OCI-LY1 (cell line): ENCODE data around the gene EEFSEC.

Experiments
- H2AFZ ChIP-seq: fragments of 200-600 bp; sonication (generic), shearing (Covaris generic); 2 replicates; pipeline ENCODE4 v1.6.0; 2014; ENCODE audit warnings: antibody characterized with exemption, mild to moderate bottlenecking, low read length
- H3F3A ChIP-seq: fragments of 200-600 bp; sonication (generic), shearing (Covaris generic); 2 replicates; pipeline ENCODE4 v1.6.0; 2014; ENCODE audit warnings: mild to moderate bottlenecking, antibody characterized with exemption, low read length, moderate library complexity; ENCODE audit not compliant: insufficient read depth
- H3K27ac ChIP-seq: fragments of 200-600 bp; sonication (generic); 2 replicates; pipeline ENCODE4 v1.5.1; 2014; ENCODE audit warnings: low read length, mixed run types, mild to moderate bottlenecking, low read depth; ENCODE audit not compliant: poor library complexity, severe bottlenecking
- H3K27me3 ChIP-seq: fragments of 200-600 bp; sonication (generic); 2 replicates; pipeline ENCODE4 v1.6.0; 2014; ENCODE audit warnings: antibody characterized with exemption, mild to moderate bottlenecking, low read length, moderate library complexity; ENCODE audit not compliant: insufficient read depth
- H3K36me3 ChIP-seq: fragments of 200-600 bp; sonication (generic); 2 replicates; pipeline ENCODE4 v1.6.1; 2014; ENCODE audit warnings: mild to moderate bottlenecking, antibody characterized with exemption, low read length, moderate library complexity, mixed read lengths; ENCODE audit not compliant: insufficient read depth
- H3K4me1 ChIP-seq: fragments of 200-600 bp; sonication (generic); 2 replicates; pipeline ENCODE4 v1.5.1; 2014; ENCODE audit warnings: mild to moderate bottlenecking, low read length, moderate library complexity; ENCODE audit not compliant: insufficient read depth, severe bottlenecking
- H3K4me2 ChIP-seq: fragments of 200-600 bp; sonication (generic), shearing (Covaris generic); 2 replicates; pipeline ENCODE4 v1.6.1; 2014; ENCODE audit warnings: low read length
- H3K4me3 ChIP-seq: fragments of 200-600 bp; sonication (generic); 2 replicates; pipeline ENCODE4 v1.5.1; 2014; ENCODE audit warnings: low read length, low read depth, mild to moderate bottlenecking, mixed read lengths; ENCODE audit not compliant: poor library complexity, severe bottlenecking
- H3K79me2 ChIP-seq: fragments of 200-600 bp; shearing (Covaris generic); 2 replicates; pipeline ENCODE4 v1.6.1; 2016; ENCODE audit warnings: mixed run types, low read length, mixed read lengths; ENCODE audit not compliant: insufficient read depth
- H3K9ac ChIP-seq: fragments of 200-600 bp; sonication (generic), shearing (Covaris generic); 2 replicates; pipeline ENCODE4 v1.6.1; 2014; ENCODE audit warnings: mild to moderate bottlenecking, low read length, mixed read lengths
- H3K9me2 ChIP-seq: fragments of 200-600 bp; sonication (generic), shearing (Covaris generic); 2 replicates; pipeline ENCODE4 v1.6.1; 2014; ENCODE audit warnings: low read depth, mild to moderate bottlenecking, low read length, mixed read lengths
- H3K9me3 ChIP-seq: fragments of 200-600 bp; shearing (Covaris generic); 2 replicates; pipeline ENCODE4 v1.6.1; 2014; ENCODE audit warnings: low read length, mixed read lengths
- H4K20me1 ChIP-seq: fragments of 200-600 bp; sonication (generic), shearing (Covaris generic); 2 replicates; pipeline ENCODE4 v1.6.0; 2016; ENCODE audit warnings: mild to moderate bottlenecking, low read length; ENCODE audit not compliant: insufficient read depth
- CTCF ChIP-seq: fragments of 200-600 bp; sonication (generic), shearing (Covaris generic); IDR thresholded peaks from 2 replicates; pipeline ENCODE4 v1.5.1; 2017; ENCODE audit warnings: mild to moderate bottlenecking, antibody characterized with exemption, low read length, moderate library complexity, mixed read lengths
- EZH2 ChIP-seq: fragments of 200-600 bp; sonication (generic), shearing (Covaris generic); IDR thresholded peaks from 2 replicates; pipeline ENCODE4 v1.8.0; 2017; ENCODE audit warnings: borderline replicate concordance, mixed run types, mild to moderate bottlenecking, antibody characterized with exemption, low read length, moderate library complexity, mixed read lengths

Gene EEFSEC

GRCh38 chr3:128405554-128406277, 252.4 kb downstream of the EEFSEC start:
- Histone ChIP-seq H3K27ac (no peak overlapping the region), H4K20me1 (no peaks in the 10 kb centered on the region), H3K79me2 (no peaks in the 10 kb centered on the region), H3K4me3 (no peak overlapping the region), H3F3A (no peaks in the 10 kb centered on the region), H3K36me3 (no peaks in the 10 kb centered on the region), H3K9ac (no peak overlapping the region), H3K4me2 (no peak overlapping the region), H3K9me3 (no peaks in the 10 kb centered on the region), H3K9me2 (no peaks in the 10 kb centered on the region), H3K27me3 (no peaks in the 10 kb centered on the region), H3K4me1 (no peaks in the 10 kb centered on the region), H2AFZ (no peak overlapping the region)
- no peak for TF ChIP-seq CTCF
- TF ChIP-seq EZH2 = no peak

- no peak for TF ChIP-seq EZH2
- no peak for TF ChIP-seq CTCF
- H3K36me3 ChIP-seq = no peaks in the 10 kb centered on the region
- H4K20me1 ChIP-seq = no peaks in the 10 kb centered on the region
- no peaks in the 10 kb centered on the region for H3K79me2 ChIP-seq
- no peaks in the 10 kb centered on the region for H3K9me2 ChIP-seq
- H3K4me3 ChIP-seq = no peak overlapping the region
- H2AFZ ChIP-seq = no peak overlapping the region
- H3K27ac ChIP-seq = no peak overlapping the region
- H3K4me2 ChIP-seq = no peak overlapping the region
- no peak overlapping the region for H3K9ac ChIP-seq
- H3F3A ChIP-seq = no peaks in the 10 kb centered on the region
- no peaks in the 10 kb centered on the region for H3K27me3 ChIP-seq
- no peaks in the 10 kb centered on the region for H3K9me3 ChIP-seq
- H3K4me1 ChIP-seq = no peaks in the 10 kb centered on the region
Measured at GRCh38 chr3:128407247-128407646, 254.0 kb downstream of the EEFSEC start.

- no peaks in the 10 kb centered on the region for H3K9me2 ChIP-seq
- H4K20me1 ChIP-seq = no peaks in the 10 kb centered on the region
- H2AFZ ChIP-seq = no peak overlapping the region
- no peak overlapping the region for H3K4me2 ChIP-seq
- H3K79me2 ChIP-seq = no peaks in the 10 kb centered on the region
- H3K27ac ChIP-seq = no peak overlapping the region
- H3K9me3 ChIP-seq = no peaks in the 10 kb centered on the region
- no peaks in the 10 kb centered on the region for H3K36me3 ChIP-seq
- H3K4me1 ChIP-seq = no peaks in the 10 kb centered on the region
- no peaks in the 10 kb centered on the region for H3F3A ChIP-seq
- H3K27me3 ChIP-seq = no peaks in the 10 kb centered on the region
- TF ChIP-seq EZH2 = no peak
- TF ChIP-seq CTCF = no peak
- no peak overlapping the region for H3K9ac ChIP-seq
- H3K4me3 ChIP-seq = no peak overlapping the region
Measured at GRCh38 chr3:128408012-128408692, 254.9 kb downstream of the EEFSEC start.
